A673 (cell line): Measurements from ENCODE around the gene CDH4.

ENCODE experiments used
- EZH2 ChIP-seq: fragments of 200-600 bp; sonication (generic); IDR thresholded peaks from 2 replicates; pipeline ENCODE4 v1.6.1; 2017; ENCODE audit warnings: borderline replicate concordance, low read depth, mild to moderate bottlenecking, mixed read lengths, antibody characterized with exemption, low read length; ENCODE audit not compliant: poor library complexity, severe bottlenecking
- TF ChIP-seq, protein P1 (sequence below): fragments of 300-800, 200-600 bp; sonication (generic); conservative IDR thresholded peaks from 2 replicates; pipeline ENCODE4 v1.5.1; 2017; ENCODE audit warnings: low read depth, mild to moderate bottlenecking, antibody characterized with exemption, low read length, moderate library complexity, mixed read lengths

DNA sequence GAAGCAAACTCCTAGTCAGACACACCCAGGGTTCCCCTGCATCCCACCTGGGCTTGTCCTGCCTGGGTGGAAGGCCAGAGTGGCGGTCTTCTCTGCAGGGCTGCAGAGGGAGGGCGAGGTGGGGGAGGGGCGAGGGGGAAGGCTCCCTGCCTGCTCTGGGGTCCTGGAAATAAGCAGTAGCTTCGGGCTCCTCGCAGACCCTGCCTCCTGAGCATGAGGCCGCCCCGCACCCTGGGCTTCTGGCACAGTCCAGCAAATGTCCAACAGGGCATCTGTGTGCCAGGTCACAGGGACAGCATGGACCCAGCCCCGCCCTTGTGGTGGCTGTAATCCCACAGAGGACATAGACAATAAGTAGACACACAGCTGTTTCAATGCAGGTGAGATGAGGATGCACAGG lies 619.9 kb downstream of the CDH4 start:
- TF ChIP-seq, protein P1, sequence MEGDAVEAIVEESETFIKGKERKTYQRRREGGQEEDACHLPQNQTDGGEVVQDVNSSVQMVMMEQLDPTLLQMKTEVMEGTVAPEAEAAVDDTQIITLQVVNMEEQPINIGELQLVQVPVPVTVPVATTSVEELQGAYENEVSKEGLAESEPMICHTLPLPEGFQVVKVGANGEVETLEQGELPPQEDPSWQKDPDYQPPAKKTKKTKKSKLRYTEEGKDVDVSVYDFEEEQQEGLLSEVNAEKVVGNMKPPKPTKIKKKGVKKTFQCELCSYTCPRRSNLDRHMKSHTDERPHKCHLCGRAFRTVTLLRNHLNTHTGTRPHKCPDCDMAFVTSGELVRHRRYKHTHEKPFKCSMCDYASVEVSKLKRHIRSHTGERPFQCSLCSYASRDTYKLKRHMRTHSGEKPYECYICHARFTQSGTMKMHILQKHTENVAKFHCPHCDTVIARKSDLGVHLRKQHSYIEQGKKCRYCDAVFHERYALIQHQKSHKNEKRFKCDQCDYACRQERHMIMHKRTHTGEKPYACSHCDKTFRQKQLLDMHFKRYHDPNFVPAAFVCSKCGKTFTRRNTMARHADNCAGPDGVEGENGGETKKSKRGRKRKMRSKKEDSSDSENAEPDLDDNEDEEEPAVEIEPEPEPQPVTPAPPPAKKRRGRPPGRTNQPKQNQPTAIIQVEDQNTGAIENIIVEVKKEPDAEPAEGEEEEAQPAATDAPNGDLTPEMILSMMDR, result no peak
- TF ChIP-seq EZH2, result no peak
